Hematopoietic multipotent progenitor cell treated with erythropoietin and hydrocortisone succinate and interleukin-3 and kit ligand, for 4 days (in vitro differentiated cells): Measurements from ENCODE around the gene SAXO1.
A peak's percentile ranks its signal among the peaks of the same experiment; 100 is the strongest.
"Not testable (repeated sequence)": the region's sequence is repeated elsewhere in the genome, so short reads cannot be mapped to it uniquely, and the experiment has no call there.

ENCODE experiments used
- DNase-seq: peaks from one replicate; pipeline ENCODE4 v3.0.0-alpha.2; 2015

SAXO1 gene, protein sequence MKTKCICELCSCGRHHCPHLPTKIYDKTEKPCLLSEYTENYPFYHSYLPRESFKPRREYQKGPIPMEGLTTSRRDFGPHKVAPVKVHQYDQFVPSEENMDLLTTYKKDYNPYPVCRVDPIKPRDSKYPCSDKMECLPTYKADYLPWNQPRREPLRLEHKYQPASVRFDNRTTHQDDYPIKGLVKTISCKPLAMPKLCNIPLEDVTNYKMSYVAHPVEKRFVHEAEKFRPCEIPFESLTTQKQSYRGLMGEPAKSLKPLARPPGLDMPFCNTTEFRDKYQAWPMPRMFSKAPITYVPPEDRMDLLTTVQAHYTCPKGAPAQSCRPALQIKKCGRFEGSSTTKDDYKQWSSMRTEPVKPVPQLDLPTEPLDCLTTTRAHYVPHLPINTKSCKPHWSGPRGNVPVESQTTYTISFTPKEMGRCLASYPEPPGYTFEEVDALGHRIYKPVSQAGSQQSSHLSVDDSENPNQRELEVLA

DNA sequence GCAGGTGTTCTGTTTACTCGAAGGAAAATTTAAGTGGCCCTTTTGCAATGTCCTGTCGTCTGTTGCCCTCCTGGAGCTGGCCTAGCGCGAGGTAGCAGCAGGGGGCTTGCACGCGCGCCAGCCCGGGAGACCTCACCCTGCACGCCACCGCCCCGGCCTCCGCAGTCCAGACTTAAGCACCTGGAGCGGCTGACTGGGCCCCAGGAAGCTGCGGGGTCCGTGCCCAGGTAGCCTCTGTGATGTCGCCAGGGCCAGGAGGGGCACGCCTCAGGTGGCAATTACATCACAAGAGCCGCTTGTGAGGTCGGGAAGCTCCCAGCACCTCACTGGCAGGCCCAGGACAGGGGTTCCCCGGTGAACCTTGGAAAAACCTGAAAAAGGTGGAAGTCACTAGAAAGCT, at the start of gene SAXO1:
Gene SAXO1 (minus strand): TSS at position 195 of the 400 bp plus-strand sequence. CDS start 301 bp downstream, outside the sequence.
- DNase-seq = no peak

DNA sequence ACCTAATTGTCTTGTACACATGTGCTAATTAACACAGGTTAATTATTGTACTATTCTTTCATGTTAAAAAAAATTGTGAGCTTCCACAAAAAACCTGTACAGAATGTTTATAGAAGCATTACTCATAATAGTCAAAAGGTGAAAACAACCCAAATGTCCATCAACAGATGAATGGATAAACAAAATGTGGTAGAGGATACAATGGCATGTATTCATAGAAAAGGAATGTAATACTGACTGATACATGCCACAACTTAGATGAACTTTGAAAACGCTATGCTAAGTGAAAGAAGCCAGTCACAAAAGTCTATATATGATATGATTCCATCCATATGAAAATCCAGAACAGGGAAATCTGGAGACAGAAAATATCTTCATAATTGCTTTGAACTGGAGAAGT, 41.8 kb upstream of the SAXO1 start:
- no peak for DNase-seq

DNA sequence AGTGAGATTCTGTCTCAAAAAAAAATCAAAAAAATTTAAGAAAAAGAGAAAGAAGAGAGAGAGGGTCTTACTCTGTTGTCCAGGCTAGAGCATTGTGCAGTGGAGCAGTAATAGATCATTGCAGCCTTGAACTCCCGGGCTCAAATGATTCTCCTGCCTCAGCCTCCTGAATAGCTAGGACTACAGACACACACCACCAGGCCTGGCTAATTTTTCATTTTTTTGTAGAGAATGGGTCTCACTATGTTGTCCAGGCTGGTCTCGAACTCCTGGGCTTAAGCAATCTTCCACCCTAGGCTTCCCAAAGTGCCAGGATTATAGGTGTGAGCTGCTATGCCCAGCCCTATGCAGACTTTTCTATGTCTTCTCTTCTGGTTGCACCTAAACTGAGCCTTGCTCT, 41.2 kb upstream of the SAXO1 start:
- no peak for DNase-seq

GRCh38 chr9:19057033-19057432, 24.0 kb upstream of the SAXO1 start:
- no peak for DNase-seq

GRCh38 chr9:19050637-19051591, 17.9 kb upstream of the SAXO1 start:
- DNase-seq = no peak

GRCh38 chr9:19049917-19050636, 17.1 kb upstream of the SAXO1 start:
- peak; percentile 34 for DNase-seq

DNA sequence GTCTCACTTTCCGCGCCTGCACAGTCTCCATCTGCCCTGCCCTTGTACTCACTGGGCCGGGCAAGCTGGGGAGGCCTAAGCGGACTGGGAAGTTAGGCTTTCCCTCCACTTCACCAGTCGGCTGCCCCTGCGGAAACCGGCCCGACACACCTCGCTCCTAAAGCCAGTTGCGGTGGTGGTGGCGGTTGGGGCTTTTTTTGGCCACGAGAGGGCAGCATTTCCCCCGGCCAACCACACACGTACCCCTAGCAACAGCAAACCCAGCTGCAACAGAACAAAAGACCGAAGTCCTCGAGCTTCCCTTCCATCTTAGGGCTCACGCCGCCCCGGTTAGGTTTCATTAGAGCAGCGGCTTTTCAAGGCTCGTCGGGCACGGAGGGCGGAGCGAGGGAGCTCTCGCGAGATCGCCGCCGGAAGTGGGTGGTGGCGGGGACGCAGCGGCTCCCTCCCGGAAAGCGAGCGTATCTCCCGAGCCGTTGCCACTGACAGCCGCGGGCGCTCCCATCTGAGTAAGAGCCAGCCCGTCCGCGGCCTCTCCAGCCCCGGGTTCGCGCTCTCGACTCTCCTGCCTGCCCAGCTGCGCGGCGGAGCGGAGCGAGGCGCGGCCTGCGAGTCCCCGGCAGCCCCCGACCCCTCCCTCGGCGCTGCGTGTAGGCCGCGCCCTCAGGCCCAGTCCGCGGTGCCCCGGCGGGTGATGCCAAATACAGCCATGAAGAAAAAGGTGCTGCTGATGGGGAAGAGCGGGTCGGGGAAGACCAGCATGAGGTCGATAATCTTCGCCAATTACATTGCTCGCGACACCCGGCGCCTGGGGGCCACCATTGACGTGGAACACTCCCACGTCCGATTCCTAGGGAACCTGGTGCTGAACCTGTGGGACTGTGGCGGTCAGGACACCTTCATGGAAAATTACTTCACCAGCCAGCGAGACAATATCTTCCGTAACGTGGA, 16.2 kb upstream of the SAXO1 start, which contains the start of gene RRAGA:
Gene RRAGA (plus strand): TSS at position 462 of the 951 bp plus-strand sequence. CDS start 233 bp downstream, at position 695.
- DNase-seq = peak; percentile 98

DNA sequence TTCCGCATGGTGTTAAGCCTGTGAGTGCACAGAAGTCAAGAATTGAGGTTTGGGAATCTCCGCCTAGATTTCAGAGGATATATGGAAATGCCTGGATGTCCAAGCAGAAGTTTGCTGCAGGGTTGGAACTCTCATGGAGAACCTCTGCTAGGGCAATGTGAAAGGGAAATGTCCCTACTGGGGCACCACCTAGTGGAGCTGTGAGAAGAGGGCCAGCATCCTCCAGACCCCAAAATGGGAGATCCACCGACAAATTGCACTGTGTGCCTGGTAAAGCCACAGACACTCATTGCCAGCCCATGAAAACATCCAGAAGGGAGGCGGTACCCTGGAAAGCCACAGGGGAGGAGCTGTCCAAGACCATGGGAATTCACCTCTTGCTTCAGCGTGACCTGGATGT, 3.6 kb upstream of the SAXO1 start:
- DNase-seq = no peak

GRCh38 chr9:19032406-19032805, 603 bp downstream of the SAXO1 start:
- no peak for DNase-seq

DNA sequence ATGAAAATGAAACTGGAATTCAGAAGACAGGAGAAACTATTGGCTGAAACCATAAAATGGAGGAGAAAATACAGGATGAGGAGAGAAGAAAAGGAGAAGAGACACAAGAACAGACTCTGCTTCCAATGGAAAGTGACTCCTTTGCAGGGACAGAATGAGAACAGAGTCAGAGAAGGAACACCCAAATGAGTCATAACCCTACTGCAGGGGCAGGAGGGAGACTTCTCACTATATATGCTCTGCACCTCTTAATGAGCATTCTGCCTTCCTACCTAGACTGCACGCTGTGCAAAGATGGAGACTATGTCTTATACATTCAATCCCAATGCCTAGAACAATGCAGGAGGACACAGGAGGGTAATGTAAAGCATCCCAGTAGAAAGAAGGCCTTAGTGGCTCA, 2.1 kb downstream of the SAXO1 start:
- DNase-seq = no peak

DNA sequence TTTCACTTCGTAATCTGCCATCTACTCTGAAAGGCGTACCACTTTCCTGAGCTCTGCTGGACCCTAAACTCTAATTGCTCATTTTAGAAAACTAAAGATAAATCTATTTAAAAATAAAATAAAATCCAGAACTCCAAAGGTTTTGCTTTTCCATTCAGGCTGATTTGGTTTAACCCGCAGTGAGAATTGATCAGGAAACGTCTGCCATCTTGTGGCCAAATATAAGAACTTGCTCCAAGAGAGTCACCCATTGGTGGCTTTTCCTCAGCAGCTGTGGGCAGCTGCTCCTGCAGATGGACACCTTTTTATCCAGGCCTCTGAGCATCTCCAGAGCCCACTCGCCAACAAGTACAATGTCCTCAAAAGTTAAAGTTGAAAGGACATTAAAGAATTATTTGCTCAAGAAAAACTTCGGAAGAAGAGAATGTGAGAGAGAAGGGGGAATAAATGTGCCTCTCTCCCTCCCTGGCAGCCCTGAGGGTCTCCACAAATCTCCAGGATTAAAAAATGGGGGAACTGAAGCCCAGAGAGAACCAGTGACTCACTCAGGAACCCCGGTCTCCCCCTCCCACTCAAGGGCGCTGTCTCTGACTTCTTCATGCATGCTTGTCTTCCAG, 4.1 kb downstream of the SAXO1 start:
- DNase-seq = peak; percentile 78

GRCh38 chr9:19027825-19028224, 5.2 kb downstream of the SAXO1 start:
- DNase-seq = no peak

DNA sequence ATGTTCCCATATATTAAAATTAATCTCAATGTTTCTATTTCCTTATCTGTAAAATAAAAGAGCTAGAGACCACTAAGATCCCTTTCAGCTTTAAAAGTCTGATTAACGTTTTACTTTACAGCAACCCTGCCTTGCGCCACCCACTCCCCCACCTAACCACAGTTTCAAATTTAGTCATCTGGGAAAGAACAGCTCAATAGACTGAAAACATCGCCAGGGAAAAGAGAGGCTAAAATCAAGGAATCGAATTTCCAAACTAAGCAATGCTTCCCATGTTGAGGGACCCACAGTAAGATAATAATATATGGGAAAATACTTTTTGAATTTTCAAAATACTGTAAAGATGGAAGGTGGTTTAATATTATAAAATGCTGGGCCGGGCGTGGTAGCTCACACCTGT, 6.6 kb downstream of the SAXO1 start:
- DNase-seq = no peak

DNA sequence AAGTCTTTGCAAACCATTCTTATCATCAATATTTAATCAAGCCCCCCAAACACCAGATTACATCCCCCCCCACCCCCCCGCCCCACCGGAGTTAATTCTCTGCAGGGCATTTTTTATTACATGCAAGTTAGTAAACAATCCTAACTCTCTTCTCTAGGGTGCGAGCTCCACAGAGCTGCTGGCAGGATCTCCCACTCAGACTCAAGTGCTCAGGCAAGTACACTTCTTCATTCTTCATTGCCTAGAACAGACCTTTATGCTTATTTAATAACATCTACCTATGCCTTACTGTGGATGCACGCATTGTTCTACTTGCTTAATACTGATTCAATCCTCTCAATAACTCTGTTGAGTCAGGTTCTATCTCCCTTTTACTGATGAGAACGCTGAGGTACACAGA, 9.9 kb downstream of the SAXO1 start:
- DNase-seq = no peak

DNA sequence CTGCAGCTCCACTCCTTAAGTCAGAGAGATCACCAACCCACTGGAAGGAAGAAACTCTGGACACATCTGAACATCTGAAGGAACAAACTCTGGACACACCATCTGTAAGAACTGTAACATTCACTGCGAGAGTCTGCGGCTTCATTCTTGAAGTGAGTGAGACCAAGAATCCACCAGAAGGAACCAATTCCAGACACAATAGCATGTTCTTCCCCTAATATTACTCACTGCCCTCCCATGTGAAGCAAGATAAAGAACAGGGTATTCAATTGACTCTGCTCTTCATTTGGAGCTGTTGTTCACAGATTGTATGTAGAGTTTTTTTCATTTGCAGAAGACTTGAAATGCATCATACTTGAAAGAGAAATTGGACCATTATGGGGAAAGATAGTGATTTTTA, 10.8 kb downstream of the SAXO1 start:
- no peak for DNase-seq

- not testable (repeated sequence) for DNase-seq
Observed at GRCh38 chr9:19021649-19022048, 11.4 kb downstream of the SAXO1 start.

DNA sequence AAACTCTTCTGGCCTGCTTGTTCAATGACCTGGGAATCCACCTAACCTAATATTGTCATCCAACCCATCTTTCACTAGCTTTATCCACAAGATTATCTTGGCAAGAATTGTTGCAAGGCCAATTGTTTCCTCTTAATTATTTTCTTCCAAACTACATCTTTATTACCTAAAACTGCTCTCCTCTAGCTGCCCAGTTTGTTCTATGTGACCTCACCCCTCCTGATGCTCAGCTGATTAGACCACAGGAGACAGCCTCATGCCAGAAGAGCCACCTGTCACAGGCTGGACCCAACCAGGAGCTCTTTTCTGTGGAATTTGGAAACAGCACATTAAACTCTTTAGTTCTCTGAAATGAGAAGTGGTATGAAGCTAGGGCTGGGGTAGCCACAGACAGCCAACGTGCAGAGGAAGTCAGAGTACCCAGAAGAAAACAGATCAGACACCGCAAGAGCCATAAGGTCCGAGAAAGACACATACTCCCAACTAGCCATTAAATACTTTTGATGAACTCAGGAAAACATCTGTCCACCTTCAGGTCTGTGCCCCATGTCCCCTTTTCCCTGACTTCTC, 12.0 kb downstream of the SAXO1 start:
- DNase-seq = peak; percentile 43

DNA sequence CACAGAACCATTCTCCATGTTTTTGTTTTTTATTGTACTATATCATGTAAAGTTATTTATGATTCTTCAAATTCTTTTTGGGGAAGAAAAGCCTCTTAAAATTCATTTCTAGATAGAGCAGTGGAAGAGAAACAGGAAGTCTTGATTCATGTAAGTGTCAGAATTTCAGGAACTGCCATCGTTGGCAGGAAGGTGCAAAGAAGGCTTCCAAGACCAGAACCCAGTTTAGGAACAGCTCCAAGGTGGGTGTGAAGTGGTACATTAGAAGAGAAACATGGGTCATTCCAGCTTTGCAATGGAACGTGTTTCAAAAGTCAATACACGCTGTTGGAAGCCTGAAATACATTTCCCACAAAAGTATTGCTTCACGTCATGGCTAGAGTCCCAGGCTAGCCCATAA, 14.8 kb downstream of the SAXO1 start:
- peak; percentile 13 for DNase-seq

GRCh38 chr9:19009391-19009965, 23.5 kb downstream of the SAXO1 start:
- no peak for DNase-seq

- no peak for DNase-seq
Observed at GRCh38 chr9:19000133-19000532, 32.9 kb downstream of the SAXO1 start.
